ENCODE measurements around the gene ACP4.
A peak's percentile ranks its signal among the peaks of the same experiment; 100 is the strongest.

Gene ACP4

DNA sequence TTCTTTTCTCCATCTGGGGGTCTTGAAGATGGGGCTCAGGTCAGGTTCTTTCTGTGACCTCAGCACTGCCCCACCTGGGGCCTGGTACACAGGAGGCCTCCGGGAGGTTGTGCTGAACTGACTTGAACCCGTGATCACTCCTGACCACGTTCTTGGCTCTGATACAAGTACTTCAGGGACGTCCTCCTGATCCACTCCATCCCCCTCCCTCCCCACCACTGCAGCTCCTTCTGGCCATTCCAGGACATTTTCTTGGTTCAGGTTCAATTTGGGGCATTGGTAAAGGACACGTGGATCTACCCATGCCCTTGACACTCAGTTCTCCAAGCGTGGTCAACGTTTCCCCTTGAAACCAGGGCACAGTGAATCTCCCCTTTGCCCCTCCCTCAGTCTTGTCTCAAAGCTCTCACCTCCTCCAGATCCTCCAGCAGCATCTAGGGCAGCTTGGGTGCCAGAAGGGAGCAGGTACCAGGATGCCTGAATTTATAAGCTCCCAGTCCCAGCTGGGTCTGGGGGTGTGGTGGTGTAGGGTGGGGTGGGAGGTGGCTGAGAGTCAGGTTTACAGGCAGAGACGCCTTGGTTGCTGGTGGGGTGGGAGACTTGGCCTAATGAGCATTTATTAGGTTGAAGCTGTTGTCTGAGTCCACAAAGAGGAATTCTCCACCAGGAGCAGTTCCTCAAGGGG is 43.0 kb downstream of the ACP4 start, which contains the start of gene KLK15:
KLK15 (minus strand) TSS at position 458 of the 685 bp plus-strand sequence. CDS start 2,082 bp downstream, outside the sequence.
- H3K4me3 ChIP-seq (ENCODE audit: low read depth, low read length) = no peak within 1 kb of the TSS
- in situ Hi-C loops (cut with HindIII; ENCODE audit: low sequenced_read_pairs) = no loop called here
- TF ChIP-seq, protein P1, sequence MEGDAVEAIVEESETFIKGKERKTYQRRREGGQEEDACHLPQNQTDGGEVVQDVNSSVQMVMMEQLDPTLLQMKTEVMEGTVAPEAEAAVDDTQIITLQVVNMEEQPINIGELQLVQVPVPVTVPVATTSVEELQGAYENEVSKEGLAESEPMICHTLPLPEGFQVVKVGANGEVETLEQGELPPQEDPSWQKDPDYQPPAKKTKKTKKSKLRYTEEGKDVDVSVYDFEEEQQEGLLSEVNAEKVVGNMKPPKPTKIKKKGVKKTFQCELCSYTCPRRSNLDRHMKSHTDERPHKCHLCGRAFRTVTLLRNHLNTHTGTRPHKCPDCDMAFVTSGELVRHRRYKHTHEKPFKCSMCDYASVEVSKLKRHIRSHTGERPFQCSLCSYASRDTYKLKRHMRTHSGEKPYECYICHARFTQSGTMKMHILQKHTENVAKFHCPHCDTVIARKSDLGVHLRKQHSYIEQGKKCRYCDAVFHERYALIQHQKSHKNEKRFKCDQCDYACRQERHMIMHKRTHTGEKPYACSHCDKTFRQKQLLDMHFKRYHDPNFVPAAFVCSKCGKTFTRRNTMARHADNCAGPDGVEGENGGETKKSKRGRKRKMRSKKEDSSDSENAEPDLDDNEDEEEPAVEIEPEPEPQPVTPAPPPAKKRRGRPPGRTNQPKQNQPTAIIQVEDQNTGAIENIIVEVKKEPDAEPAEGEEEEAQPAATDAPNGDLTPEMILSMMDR (IDR thresholded peaks at IDR 0.05; ENCODE audit: low read depth, low read length, missing control alignments) = no peak
- DNase-seq (ENCODE audit: low read depth) = no peak

DNA sequence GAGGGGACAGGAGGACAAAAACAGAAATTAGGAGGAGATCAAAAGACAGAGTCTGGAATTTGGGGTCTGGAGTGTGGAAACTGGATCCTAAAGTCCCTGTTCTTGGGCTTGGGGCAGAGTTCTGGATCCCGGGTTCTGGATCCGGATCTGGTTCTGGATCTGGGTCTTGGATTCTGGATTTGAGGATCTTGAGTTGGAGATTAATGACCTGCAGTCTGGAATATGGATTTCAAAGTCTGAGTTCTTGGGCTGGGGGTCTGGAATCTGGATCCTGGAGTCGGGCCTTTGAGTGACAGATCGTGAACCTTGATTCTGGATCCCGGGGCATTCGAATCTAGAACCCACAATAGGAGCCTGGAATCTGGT is 43.6 kb downstream of the ACP4 start:
- TF ChIP-seq, protein P1 (IDR thresholded peaks at IDR 0.05; ENCODE audit: low read depth, low read length, missing control alignments) = no peak
- in situ Hi-C loops (cut with HindIII; ENCODE audit: low sequenced_read_pairs) = no loop called here

DNA sequence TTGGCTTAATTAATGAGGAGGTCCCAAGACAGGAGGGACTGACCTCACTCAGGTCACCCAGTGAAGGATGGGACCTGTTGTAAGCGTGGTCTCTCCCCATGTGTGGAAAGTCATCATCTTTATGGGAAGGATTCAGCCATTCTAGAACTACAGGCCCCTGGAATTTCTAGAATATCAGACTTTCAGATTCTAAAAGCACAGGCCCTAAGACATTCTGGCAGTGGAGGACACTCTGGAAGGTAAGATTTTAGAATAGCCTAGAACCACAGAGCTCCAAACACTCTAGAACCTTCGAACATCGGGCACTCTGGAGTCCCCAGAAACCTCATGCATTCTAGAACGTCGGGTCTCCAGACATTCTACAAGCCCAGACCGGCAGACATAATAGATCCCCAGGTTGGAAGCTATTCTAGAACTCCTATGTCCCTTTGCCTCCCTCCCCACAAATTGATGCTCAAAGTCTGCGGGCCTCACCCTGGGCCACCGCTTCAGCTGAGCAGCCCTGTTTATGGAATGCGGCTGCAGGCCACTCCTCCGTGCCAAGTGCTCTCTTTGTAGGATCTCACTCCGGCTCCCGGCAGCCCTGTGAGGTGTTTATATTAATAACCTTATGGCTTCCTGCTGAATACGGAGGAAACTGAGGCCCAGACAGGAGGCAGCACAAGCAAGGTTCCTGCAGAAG is 45.0 kb downstream of the ACP4 start:
- TF ChIP-seq, protein P1 (IDR thresholded peaks at IDR 0.05; ENCODE audit: low read depth, low read length, missing control alignments) = no peak
- no peak for DNase-seq (ENCODE audit: low read depth)
- in situ Hi-C loops (cut with HindIII; ENCODE audit: low sequenced_read_pairs) = no loop called here
- H3K4me3 ChIP-seq (ENCODE audit: low read depth, low read length) = peak overlapping the region; percentile 49

More for the DNA sequence above, 43.6 kb downstream of the ACP4 start:
- no peak for DNase-seq (ENCODE audit: low read depth)
- no peak overlapping the region for H3K4me3 ChIP-seq (ENCODE audit: low read depth, low read length)

DNA sequence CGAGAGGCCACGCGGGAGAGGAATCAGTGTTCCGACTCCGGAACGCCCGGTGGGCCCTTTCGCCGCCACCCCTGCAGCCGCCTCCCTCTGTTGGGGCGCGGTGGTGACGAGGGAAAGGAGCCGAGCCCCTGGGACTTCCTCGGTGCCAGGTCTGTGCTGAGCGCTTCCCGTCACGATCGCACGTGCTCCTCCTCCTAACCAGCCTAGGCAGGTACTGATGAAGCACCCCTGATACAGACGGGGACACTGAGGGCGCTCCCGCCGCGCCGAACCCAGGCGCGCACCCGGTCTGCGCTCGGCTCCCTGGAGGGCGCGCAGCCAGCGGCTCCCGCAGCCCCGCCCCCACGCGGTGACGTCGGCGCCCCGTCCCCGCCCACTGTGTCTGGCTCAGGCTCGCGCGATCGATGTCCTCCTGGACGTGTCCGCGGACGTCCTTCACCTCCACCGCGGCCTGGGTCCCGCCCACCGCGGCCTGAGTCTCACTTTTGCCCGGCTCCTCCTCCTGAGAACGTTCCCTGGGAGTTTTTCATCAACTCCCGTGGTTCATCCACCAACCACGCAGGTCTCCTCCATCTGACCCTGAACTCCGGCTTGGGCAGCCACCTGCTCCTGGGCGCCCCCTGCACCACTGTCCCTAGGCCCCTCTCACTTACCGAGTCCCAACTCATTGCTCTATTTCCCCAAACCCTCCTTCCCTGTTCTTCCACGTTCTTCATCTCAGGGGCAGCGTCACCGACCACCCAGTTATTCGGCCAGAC is 45.7 kb downstream of the ACP4 start:
- TF ChIP-seq, protein P1 (IDR thresholded peaks at IDR 0.05; ENCODE audit: low read depth, low read length, missing control alignments) = no peak
- H3K4me3 ChIP-seq (ENCODE audit: low read depth, low read length) = peak overlapping the region; percentile 49
- no peak for DNase-seq (ENCODE audit: low read depth)
- in situ Hi-C loops (cut with HindIII; ENCODE audit: low sequenced_read_pairs) = no loop called here

DNA sequence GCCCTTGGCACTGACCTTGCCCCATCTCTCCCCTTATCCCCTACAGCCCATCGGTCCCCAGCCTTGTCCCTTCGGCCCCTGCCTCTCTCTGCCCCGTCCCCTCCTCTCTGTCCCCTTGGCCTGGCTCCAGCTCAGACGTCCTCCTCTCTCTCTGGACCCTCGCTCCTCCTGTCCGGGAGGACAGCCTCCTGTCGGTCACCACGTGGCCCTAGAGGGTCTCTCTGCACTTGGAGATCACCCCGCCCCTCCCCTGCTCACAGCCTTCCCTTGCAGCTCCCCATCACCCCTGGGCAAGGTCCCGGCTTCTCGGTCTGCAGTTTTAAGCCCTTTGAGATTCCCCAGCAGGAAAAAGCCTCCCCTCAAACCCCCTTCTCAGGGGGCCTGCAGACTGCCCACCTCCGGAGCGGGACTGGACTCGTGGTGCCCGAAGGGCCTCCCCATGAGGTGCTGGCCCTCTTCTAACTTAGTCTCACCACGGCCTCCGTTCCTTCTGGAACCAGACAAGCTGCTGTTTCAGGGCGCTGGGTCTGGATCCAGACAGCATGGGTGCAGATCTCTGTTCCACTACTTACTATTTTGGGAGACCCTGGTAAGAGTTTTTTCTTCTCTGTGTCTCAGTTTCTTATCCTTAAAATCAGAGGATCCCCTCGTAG is 46.5 kb downstream of the ACP4 start:
- TF ChIP-seq, protein P1 (IDR thresholded peaks at IDR 0.05; ENCODE audit: low read depth, low read length, missing control alignments) = no peak
- in situ Hi-C loops (cut with HindIII; ENCODE audit: low sequenced_read_pairs) = no loop called here
- DNase-seq (ENCODE audit: low read depth) = no peak
- no peak overlapping the region for H3K4me3 ChIP-seq (ENCODE audit: low read depth, low read length)

DNA sequence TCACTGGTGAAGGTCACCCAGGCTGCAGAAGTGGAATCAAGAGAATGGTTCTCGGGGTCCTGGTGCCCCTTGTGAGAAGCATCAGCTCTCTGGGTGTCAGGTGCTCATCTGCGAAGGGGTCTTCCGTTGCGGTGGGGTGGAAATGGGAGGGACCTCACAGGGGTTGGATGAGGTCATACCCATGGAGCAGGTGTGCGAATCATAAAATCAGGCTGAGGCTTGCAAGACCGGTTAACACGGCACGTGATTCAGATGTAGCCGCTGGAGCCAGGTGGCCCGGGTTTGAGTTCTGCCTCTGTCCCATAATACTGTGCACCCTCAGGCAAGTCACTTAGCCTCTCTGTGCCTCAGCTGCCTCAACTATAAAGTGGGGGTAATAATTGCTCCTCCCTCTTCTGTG is 47.1 kb downstream of the ACP4 start:
- in situ Hi-C loops (cut with HindIII; ENCODE audit: low sequenced_read_pairs) = no loop called here
- TF ChIP-seq, protein P1 (IDR thresholded peaks at IDR 0.05; ENCODE audit: low read depth, low read length, missing control alignments) = no peak
- no peak for DNase-seq (ENCODE audit: low read depth)
- no peak overlapping the region for H3K4me3 ChIP-seq (ENCODE audit: low read depth, low read length)
